Ishikawa (cell line): ENCODE data around the gene TEX10.

ENCODE experiments used
- CEBPB ChIP-seq: IDR thresholded peaks from 2 replicates; pipeline ENCODE4 v1.6.1; 2012
- CREB1 ChIP-seq: IDR thresholded peaks from 2 replicates; pipeline ENCODE4 v1.6.1; 2012; ENCODE audit warnings: low read depth
- EGR1 ChIP-seq: IDR thresholded peaks from 2 replicates; pipeline ENCODE4 v1.6.1; 2012
- EP300 ChIP-seq: IDR thresholded peaks from 2 replicates; pipeline ENCODE4 v1.6.1; 2012; ENCODE audit warnings: borderline replicate concordance
- FOXM1 ChIP-seq: IDR thresholded peaks from 2 replicates; pipeline ENCODE4 v1.6.1; 2012; ENCODE audit warnings: low read depth, borderline replicate concordance
- NFIC ChIP-seq: IDR thresholded peaks from 2 replicates; pipeline ENCODE4 v1.6.1; 2012
- RAD21 ChIP-seq: IDR thresholded peaks from 2 replicates; pipeline ENCODE4 v1.6.1; 2012; ENCODE audit warnings: low read depth
- TAF1 ChIP-seq: IDR thresholded peaks from 2 replicates; pipeline ENCODE4 v1.6.1; 2012; ENCODE audit warnings: low read depth, mild to moderate bottlenecking
- TCF12 ChIP-seq: IDR thresholded peaks from 2 replicates; pipeline ENCODE4 v1.6.1; 2012; ENCODE audit warnings: low read depth
- TEAD4 ChIP-seq: IDR thresholded peaks from 2 replicates; pipeline ENCODE4 v1.6.1; 2012
- YY1 ChIP-seq: IDR thresholded peaks from 2 replicates; pipeline ENCODE4 v1.6.1; 2012; ENCODE audit warnings: low read depth
- ZBTB7A ChIP-seq: IDR thresholded peaks from 2 replicates; pipeline ENCODE4 v1.6.1; 2012; ENCODE audit warnings: low read depth
- TF ChIP-seq, protein P1 (sequence below): IDR thresholded peaks from 2 replicates; pipeline ENCODE4 v1.6.1; 2012
- TF ChIP-seq, protein P2 (sequence below): IDR thresholded peaks from 2 replicates; pipeline ENCODE4 v1.6.1; 2012
- TF ChIP-seq, protein P3 (sequence below): IDR thresholded peaks from 2 replicates; pipeline ENCODE4 v1.6.1; 2012; ENCODE audit warnings: low read depth, mild to moderate bottlenecking

Gene TEX10

DNA sequence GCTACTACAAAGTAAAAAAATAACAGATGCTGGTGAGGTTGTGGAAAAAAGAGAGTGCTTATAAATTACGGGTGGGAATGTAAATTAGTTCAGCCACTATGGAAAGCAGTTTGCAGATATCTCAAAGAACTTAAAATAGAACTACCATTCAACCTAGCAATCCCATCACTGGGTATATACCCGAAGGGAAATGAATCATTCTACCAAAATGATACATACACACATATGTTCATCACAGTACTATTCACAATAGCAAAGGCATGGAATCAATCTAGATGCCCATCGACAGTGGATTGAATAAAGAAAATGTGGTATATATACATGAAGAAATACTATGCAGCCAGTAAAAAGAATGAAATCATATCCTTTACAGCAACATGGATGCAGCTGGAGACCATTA lies 6.3 kb upstream of the TEX10 start:
- TF ChIP-seq TAF1: no peak
- no peak for TF ChIP-seq NFIC
- TF ChIP-seq, protein P1, sequence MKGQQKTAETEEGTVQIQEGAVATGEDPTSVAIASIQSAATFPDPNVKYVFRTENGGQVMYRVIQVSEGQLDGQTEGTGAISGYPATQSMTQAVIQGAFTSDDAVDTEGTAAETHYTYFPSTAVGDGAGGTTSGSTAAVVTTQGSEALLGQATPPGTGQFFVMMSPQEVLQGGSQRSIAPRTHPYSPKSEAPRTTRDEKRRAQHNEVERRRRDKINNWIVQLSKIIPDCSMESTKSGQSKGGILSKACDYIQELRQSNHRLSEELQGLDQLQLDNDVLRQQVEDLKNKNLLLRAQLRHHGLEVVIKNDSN: no peak
- TF ChIP-seq, protein P2, sequence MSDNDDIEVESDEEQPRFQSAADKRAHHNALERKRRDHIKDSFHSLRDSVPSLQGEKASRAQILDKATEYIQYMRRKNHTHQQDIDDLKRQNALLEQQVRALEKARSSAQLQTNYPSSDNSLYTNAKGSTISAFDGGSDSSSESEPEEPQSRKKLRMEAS: no peak
- TF ChIP-seq, protein P3, sequence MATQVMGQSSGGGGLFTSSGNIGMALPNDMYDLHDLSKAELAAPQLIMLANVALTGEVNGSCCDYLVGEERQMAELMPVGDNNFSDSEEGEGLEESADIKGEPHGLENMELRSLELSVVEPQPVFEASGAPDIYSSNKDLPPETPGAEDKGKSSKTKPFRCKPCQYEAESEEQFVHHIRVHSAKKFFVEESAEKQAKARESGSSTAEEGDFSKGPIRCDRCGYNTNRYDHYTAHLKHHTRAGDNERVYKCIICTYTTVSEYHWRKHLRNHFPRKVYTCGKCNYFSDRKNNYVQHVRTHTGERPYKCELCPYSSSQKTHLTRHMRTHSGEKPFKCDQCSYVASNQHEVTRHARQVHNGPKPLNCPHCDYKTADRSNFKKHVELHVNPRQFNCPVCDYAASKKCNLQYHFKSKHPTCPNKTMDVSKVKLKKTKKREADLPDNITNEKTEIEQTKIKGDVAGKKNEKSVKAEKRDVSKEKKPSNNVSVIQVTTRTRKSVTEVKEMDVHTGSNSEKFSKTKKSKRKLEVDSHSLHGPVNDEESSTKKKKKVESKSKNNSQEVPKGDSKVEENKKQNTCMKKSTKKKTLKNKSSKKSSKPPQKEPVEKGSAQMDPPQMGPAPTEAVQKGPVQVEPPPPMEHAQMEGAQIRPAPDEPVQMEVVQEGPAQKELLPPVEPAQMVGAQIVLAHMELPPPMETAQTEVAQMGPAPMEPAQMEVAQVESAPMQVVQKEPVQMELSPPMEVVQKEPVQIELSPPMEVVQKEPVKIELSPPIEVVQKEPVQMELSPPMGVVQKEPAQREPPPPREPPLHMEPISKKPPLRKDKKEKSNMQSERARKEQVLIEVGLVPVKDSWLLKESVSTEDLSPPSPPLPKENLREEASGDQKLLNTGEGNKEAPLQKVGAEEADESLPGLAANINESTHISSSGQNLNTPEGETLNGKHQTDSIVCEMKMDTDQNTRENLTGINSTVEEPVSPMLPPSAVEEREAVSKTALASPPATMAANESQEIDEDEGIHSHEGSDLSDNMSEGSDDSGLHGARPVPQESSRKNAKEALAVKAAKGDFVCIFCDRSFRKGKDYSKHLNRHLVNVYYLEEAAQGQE: no peak
- TF ChIP-seq EP300: no peak
- no peak for TF ChIP-seq TEAD4
- no peak for TF ChIP-seq EGR1
- TF ChIP-seq TCF12: no peak
- no peak for TF ChIP-seq FOXM1
- TF ChIP-seq ZBTB7A: no peak
- TF ChIP-seq RAD21: no peak
- no peak for TF ChIP-seq YY1
- no peak for TF ChIP-seq CREB1
- no peak for TF ChIP-seq CEBPB

DNA sequence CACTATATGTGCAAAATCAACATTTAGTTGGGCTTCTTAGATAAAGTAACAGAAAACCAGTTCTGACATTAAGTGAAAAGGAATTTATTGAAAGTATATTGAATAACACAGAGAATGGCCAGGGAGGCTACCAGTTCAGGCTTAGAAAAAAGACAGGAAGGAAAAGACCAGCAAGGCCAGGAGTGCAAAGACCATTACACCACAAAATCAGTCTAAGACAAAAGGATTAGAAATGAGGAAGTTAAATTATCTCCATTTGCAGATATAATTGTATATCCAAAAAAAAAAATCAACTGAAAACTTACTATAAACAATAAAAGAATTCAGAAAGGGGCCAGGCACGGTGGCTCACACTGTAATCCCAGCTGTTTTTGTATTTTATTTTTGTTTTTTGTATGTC lies 4.8 kb upstream of the TEX10 start:
- TF ChIP-seq RAD21 (no peak), EP300 (no peak), YY1 (no peak), TAF1 (no peak), NFIC (no peak), FOXM1 (no peak), TEAD4 (no peak)
- TF ChIP-seq, protein P2: no peak
- TF ChIP-seq, protein P1: no peak

DNA sequence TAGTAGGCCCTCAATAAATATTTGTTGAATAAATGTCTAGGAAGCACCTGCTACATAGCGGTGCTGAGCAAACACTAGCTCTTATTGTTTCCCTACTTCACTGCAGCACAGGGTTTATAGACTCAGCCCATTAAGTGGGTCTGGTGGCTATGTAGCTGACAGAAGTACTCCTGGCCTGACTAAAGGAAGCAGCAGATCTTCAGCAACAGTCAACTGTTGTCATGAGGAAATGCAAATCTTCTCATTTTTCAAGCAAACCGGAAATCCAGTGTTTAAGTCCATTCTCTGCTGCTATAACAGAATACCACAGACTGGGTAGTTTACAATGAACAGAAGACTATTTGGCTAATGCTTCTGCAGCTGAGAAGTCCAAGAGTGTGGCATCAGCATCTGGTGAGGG lies 2.8 kb upstream of the TEX10 start:
- TF ChIP-seq TCF12 (no peak), ZBTB7A (no peak), RAD21 (no peak), NFIC (no peak), EP300 (no peak), EGR1 (no peak)
- TF ChIP-seq, protein P2: no peak
- TF ChIP-seq, protein P3: no peak

DNA sequence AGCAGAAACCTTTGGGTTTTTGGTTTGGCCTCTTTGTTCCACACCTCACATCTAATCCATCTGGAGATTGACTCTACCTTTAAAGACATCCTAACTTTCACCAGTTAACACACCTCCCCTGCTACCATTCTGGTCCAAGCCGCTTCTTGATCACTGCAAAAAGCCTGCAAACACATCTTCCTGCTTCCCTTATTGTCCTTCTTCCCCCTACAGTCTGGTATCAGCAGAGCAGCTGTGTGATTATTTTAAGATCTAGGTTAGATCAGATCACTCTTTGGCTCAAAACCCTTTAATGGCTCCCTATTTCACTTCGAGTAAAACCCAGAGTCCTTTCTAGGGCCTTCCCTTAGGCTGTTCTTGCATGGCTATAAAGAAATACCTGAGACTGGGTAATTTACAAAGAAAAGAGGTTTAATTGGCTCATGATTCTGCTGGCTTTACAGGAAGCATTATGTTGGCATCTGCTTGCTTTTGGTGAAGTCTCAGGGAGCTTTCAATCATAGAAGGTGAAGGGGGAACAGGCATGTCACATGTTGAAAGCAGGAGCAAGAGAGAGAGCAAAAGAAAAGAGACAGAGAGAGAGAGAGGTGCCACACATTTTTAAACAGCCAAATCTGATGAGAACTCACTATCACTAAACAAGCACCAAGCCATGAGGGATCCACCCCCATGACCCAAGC lies 1.5 kb upstream of the TEX10 start:
- TF ChIP-seq, protein P2: no peak
- TF ChIP-seq NFIC (no peak), YY1 (no peak), RAD21 (no peak), CREB1 (no peak), TAF1 (no peak), ZBTB7A (no peak), TEAD4 (no peak), CEBPB (no peak), TCF12 (no peak), EGR1 (no peak), FOXM1 (no peak), EP300 (no peak)
- TF ChIP-seq, protein P1: no peak
- TF ChIP-seq, protein P3: no peak
